ENCODE measurements around the gene NOTUM. TPM values are rescaled to one million over a fixed set of nuclear protein-coding genes. Genes with fewer than 3 reads are reported as not detected.

NOTUM gene
- total and polyA plus RNA-seq, 10 of the 15 experiments (the other 5 are each of a cell fraction or from before 2014, with no cell fraction given): 0.04 to 0.13 TPM; not detected in 8

GRCh38 chr17:81917565-81918332, 43.2 kb downstream of the NOTUM start, which contains the start of gene SIRT7 (continued):
- TF ChIP-seq SPI1 (IDR thresholded peaks at IDR 0.05; ENCODE audit: borderline replicate concordance, insufficient read depth, low read depth, low read length) (no peak), TARDBP (IDR thresholded peaks at IDR 0.05; ENCODE audit: borderline replicate concordance) (no peak), SMARCA5 (IDR thresholded peaks at IDR 0.05) (no peak; the same call in 1 of the 2 replicates), FOS (IDR thresholded peaks at IDR 0.05; ENCODE audit: borderline replicate concordance, extremely low read depth, insufficient read length) (no peak), POU2F2 (IDR thresholded peaks at IDR 0.05; ENCODE audit: borderline replicate concordance, low read depth, low read length) (no peak), SREBF1 (IDR thresholded peaks at IDR 0.05; ENCODE audit: low read length) (no peak), ESRRA (IDR thresholded peaks at IDR 0.05; ENCODE audit: low read length) (no peak), MTA3 (IDR thresholded peaks at IDR 0.05; ENCODE audit: borderline replicate concordance, low read length) (no peak), BCL11A (IDR thresholded peaks at IDR 0.05; ENCODE audit: low read depth, low read length) (no peak), USF2 (IDR thresholded peaks at IDR 0.05; ENCODE audit: borderline replicate concordance, low read depth, low read length) (no peak), SIX5 (IDR thresholded peaks at IDR 0.05; ENCODE audit: low read depth, low read length, severe bottlenecking) (no peak), SUZ12 (IDR thresholded peaks at IDR 0.05; ENCODE audit: unreplicated experiment) (no peak), POLR2A (IDR thresholded peaks at IDR 0.05; ENCODE audit: low read depth, low read length) (peak; percentile 92), MYB (IDR thresholded peaks at IDR 0.05; ENCODE audit: borderline replicate concordance, low read depth, low read length) (no peak), EP300 (IDR thresholded peaks at IDR 0.05; ENCODE audit: borderline replicate concordance in 1 of 2, control insufficient read depth in 1 of 2, low read depth in 2 of 2, low read length in 2 of 2) (no peak), E2F4 (IDR thresholded peaks at IDR 0.05; ENCODE audit: low read depth, low read length) (no peak), PRDM15 (CRISPR knock-in tag; IDR thresholded peaks at IDR 0.05) (no peak), CTCF (IDR thresholded peaks at IDR 0.05 in 2 of 3, conservative IDR thresholded peaks at IDR 0.05 in 1 of 3; ENCODE audit: control insufficient read depth in 2 of 3, extremely low read depth in 1 of 3, insufficient read depth in 1 of 3, low read depth in 3 of 3, low read length in 3 of 3) (no peak)
